Smooth muscle cell (in vitro differentiated cells): ENCODE measurements around the gene C1orf141. TPM values are rescaled to one million over a fixed set of nuclear protein-coding genes. Genes with fewer than 3 reads are reported as not detected.

Experiments
- DNase-seq: peaks from one replicate; lab custom pipeline; 2025; ENCODE audit not compliant: unreplicated experiment; lab: John Stamatoyannopoulos, UW
- H2AFZ ChIP-seq: fragments of 200-600 bp; sonication (generic); 2 replicates; pipeline ENCODE4 v1.6.0; 2016; ENCODE audit warnings: antibody characterized with exemption, low read depth, mild to moderate bottlenecking
- H3F3A ChIP-seq: fragments of 200-600 bp; sonication (generic); 2 replicates; pipeline ENCODE4 v1.6.0; 2017; ENCODE audit warnings: antibody characterized with exemption, low read depth
- H3K27ac ChIP-seq: fragments of 200-600 bp; sonication (generic); 2 replicates; pipeline ENCODE4 v1.5.1; 2016; ENCODE audit warnings: low read depth, mild to moderate bottlenecking
- H3K27me3 ChIP-seq: fragments of 200-600 bp; sonication (generic); 2 replicates; pipeline ENCODE4 v1.6.1; 2016; ENCODE audit warnings: low read depth, mild to moderate bottlenecking
- H3K36me3 ChIP-seq: fragments of 200-600 bp; sonication (generic); 2 replicates; pipeline ENCODE4 v1.5.1; 2016; ENCODE audit warnings: low read depth
- H3K4me1 ChIP-seq: fragments of 200-600 bp; sonication (generic); 2 replicates; pipeline ENCODE4 v1.5.1; 2016; ENCODE audit warnings: low read depth
- H3K4me2 ChIP-seq: fragments of 200-600 bp; sonication (generic); 2 replicates; pipeline ENCODE4 v1.6.0; 2016; ENCODE audit warnings: mild to moderate bottlenecking
- H3K4me3 ChIP-seq: fragments of 200-600 bp; sonication (generic); 2 replicates; pipeline ENCODE4 v1.5.1; 2016; ENCODE audit warnings: mild to moderate bottlenecking
- H3K79me2 ChIP-seq: fragments of 200-600 bp; sonication (generic); 2 replicates; pipeline ENCODE4 v1.6.0; 2016; ENCODE audit warnings: low read depth, mild to moderate bottlenecking
- H3K9ac ChIP-seq: fragments of 200-600 bp; sonication (generic); 2 replicates; pipeline ENCODE4 v1.6.0; 2016; ENCODE audit warnings: low read depth
- H3K9me3 ChIP-seq: fragments of 200-600 bp; sonication (generic); replicated peaks from 2 replicates; pipeline ENCODE4 v1.5.1; 2016; ENCODE audit warnings: low read depth
- H4K20me1 ChIP-seq: fragments of 200-600 bp; sonication (generic); 2 replicates; pipeline ENCODE4 v1.6.0; 2016; ENCODE audit warnings: low read depth
- WGBS: methylation state at CpG from one replicate; pipeline ENCODE4 v1.1.7; 2016; ENCODE audit warnings: low lambda C conversion rate; 5-methylcytosine and 5-hydroxymethylcytosine counted together
- polyA plus RNA-seq: library from polyadenylated mRNA; unstranded; fragments of >200 nt; fragmentation: Nextera tagmentation; extraction: Ambion mirVana; gene quantifications from 2 replicates; pipeline ENCODE4 v1.2.1, GENCODE V29; 2016
- total RNA-seq: library from RNA; depleted of rRNA; stranded (reverse); fragments of >200 nt; gene quantifications from 2 replicates; pipeline ENCODE4 v1.2.3, GENCODE V29; 2014
- TF ChIP-seq, protein P1 (sequence below): fragments of 200-600 bp; sonication (generic); IDR thresholded peaks from 2 replicates; pipeline ENCODE4 v1.5.1; 2017; ENCODE audit warnings: borderline replicate concordance, mild to moderate bottlenecking, antibody characterized with exemption; ENCODE audit not compliant: insufficient read depth, poor library complexity, severe bottlenecking

C1orf141 gene
- total and polyA plus RNA-seq, 2 experiments from 2014 or later = not detected

DNA sequence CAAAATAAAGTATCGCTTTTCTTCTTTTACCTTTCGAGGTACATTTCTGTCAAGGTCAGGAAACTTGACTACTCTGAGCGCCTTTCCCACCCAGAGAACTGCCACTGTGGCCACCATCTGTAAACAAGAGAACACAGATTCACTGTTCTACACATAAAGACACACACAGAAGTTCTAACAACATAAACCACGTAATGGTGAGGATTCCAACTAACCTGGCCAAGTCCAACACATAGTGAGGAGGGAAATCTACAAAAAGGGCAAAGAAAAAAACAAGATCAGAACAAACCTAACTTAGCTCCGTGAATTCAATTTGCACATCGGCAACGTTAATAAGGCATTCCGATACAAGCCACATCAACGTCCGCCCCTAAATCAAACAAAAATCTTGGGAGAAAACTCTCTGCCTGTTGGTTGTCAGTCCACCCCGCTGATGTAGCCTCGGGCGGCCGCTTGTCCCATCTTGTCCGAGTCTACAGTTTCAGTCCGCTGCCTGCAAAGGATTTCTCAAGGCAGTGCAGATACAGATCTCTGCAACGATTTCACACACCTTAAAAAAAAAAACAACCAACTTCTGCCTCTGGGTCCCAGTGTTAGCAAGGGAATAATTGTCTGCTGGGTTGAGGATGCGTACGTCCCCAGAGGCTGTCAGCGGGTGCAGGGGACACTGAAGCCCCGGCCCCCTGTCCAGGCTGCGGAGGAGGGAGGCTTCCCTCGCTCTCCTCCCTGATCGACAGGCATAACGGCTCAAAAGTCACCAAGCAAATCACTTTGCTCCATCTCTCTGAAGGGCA lies 81.8 kb downstream of the C1orf141 start:
- TF ChIP-seq, protein P1, sequence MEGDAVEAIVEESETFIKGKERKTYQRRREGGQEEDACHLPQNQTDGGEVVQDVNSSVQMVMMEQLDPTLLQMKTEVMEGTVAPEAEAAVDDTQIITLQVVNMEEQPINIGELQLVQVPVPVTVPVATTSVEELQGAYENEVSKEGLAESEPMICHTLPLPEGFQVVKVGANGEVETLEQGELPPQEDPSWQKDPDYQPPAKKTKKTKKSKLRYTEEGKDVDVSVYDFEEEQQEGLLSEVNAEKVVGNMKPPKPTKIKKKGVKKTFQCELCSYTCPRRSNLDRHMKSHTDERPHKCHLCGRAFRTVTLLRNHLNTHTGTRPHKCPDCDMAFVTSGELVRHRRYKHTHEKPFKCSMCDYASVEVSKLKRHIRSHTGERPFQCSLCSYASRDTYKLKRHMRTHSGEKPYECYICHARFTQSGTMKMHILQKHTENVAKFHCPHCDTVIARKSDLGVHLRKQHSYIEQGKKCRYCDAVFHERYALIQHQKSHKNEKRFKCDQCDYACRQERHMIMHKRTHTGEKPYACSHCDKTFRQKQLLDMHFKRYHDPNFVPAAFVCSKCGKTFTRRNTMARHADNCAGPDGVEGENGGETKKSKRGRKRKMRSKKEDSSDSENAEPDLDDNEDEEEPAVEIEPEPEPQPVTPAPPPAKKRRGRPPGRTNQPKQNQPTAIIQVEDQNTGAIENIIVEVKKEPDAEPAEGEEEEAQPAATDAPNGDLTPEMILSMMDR = no peak
- Histone ChIP-seq H3K9me3 (no peaks in the 10 kb centered on the region), H3K9ac (peak overlapping the region; percentile 95), H3K27ac (peak overlapping the region; percentile 90), H3K27me3 (no peaks in the 10 kb centered on the region), H3K36me3 (peaks cover 7% of the 10 kb centered on the region), H3F3A (no peaks in the 10 kb centered on the region), H3K4me3 (peak overlapping the region; percentile 68), H3K4me1 (peaks cover 12% of the 10 kb centered on the region), H3K79me2 (peaks cover 51% of the 10 kb centered on the region), H2AFZ (peak overlapping the region; percentile 34), H3K4me2 (peak overlapping the region; percentile 95), H4K20me1 (no peaks in the 10 kb centered on the region)
- 6% methylated on average over 25 of the region's 25 CpGs for WGBS
- DNase-seq = no peak

DNA sequence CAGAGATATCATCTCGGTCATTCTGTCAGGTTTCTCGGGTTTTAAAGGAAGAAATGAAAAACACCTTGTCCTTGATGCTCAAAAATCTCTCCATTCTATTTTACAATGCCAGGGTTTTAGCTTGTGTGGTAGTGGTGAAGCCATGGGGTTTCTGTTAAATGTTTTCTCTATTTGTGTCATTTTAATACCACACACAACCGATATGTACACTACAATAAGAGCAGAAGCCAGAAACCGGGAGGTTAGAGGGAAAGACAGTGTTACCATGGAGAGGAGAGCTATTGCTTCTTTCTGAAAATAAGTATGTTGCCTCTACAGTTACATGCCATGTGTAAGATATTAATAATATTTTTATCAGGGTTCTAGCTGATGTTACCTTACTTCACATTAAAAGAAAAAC lies 83.6 kb downstream of the C1orf141 start:
- TF ChIP-seq, protein P1 = no peak
- peak overlapping the region; percentile 95 for H3K9ac ChIP-seq
- H3K27ac ChIP-seq = no peak overlapping the region

DNA sequence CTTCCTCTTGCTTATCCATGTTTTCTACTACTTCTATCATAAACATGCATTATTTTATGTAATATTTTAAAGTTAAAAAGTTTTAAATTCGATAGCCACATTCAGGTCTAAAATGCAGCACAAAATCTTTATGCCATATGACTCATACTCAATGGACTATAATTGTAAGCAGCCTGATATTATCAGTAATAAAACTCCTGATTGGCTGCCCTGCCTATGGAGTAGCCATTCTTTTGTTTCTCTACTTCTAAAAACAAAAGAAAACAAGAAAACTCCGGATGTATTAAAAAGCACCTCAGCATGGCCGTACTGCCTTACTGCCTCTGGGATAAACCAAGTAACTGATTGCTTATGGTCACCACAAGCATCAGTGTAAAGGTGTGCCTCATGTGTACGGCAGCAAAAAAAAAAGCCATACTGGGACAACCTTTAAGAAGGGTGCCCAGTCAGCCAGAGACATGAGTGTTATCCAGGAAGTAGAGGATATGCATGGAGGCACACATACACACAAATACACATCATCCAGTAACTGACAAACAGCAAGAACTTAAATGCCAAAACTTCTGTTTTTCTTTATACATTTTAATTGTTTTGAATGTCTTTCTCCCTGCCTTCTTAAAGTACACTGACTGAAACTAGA lies 90.0 kb downstream of the C1orf141 start:
- DNase-seq = no peak
- Histone ChIP-seq H3K9me3 (no peaks in the 10 kb centered on the region), H3K4me3 (no peak overlapping the region), H3K36me3 (peaks cover 27% of the 10 kb centered on the region), H3K9ac (no peak overlapping the region), H3K4me1 (no peaks in the 10 kb centered on the region), H3K4me2 (no peak overlapping the region), H3K27ac (no peak overlapping the region), H3K27me3 (no peaks in the 10 kb centered on the region), H2AFZ (no peak overlapping the region), H4K20me1 (peaks cover 6% of the 10 kb centered on the region), H3F3A (no peaks in the 10 kb centered on the region), H3K79me2 (peaks cover 33% of the 10 kb centered on the region)
- WGBS = 92% methylated on average over 4 of the region's 4 CpGs
- TF ChIP-seq, protein P1 = no peak

More for the DNA sequence above, 83.6 kb downstream of the C1orf141 start:
- Histone ChIP-seq H3K79me2 (peaks cover 58% of the 10 kb centered on the region), H3K36me3 (peaks cover 7% of the 10 kb centered on the region), H3F3A (no peaks in the 10 kb centered on the region), H3K4me1 (peaks cover 12% of the 10 kb centered on the region), H3K4me3 (peak overlapping the region; percentile 68), H3K4me2 (peak overlapping the region; percentile 95), H3K9me3 (no peaks in the 10 kb centered on the region), H3K27me3 (no peaks in the 10 kb centered on the region), H2AFZ (no peak overlapping the region), H4K20me1 (no peaks in the 10 kb centered on the region)
- no peak for DNase-seq
- 62% methylated on average over 4 of the region's 4 CpGs for WGBS
